ENCODE measurements around the gene BCL11A.

- TF ChIP-seq CTCF (optimal IDR thresholded peaks at IDR 0.05 in 1 of 3, IDR thresholded peaks at IDR 0.05 in 1 of 3, conservative IDR thresholded peaks at IDR 0.05 in 1 of 3; ENCODE audit: extremely low read depth in 1 of 3, insufficient read depth in 2 of 3, low read length in 3 of 3) = no peak
- no peak for TF ChIP-seq EZH2 (IDR thresholded peaks at IDR 0.05; ENCODE audit: low read length)
Measured at GRCh38 chr2:60413069-60413813, 140.2 kb downstream of the BCL11A start.

All from keratinocyte (primary cell).